Measurements from ENCODE around the gene MED10. TPM values are rescaled to one million over a fixed set of nuclear protein-coding genes. Genes with fewer than 3 reads are reported as not detected.
A peak's percentile ranks its signal among the peaks of the same experiment; 100 is the strongest.

Gene MED10
- total RNA-seq, 2 experiments from 2014 or later: 50.5 to 56.7 TPM

GRCh38 chr5:6344593-6344989 lies 33.8 kb downstream of the MED10 start:
- Mint-ChIP-seq H3K27ac (no peak overlapping the region), H3K4me1 (no peaks in the 10 kb centered on the region), H3K9me3 (no peaks in the 10 kb centered on the region), H3K4me3 (no peak overlapping the region), H3K27me3 (no peaks in the 10 kb centered on the region), H3K36me3 (no peaks in the 10 kb centered on the region)
- ATAC-seq (ENCODE audit: low read depth) (no peak), DNase-seq (no peak)
- POLR2A ChIA-PET: no interaction called here

GRCh38 chr5:6343951-6344592 lies 34.3 kb downstream of the MED10 start:
- Mint-ChIP-seq H3K27me3 (no peaks in the 10 kb centered on the region), H3K36me3 (no peaks in the 10 kb centered on the region), H3K4me1 (no peaks in the 10 kb centered on the region), H3K9me3 (no peaks in the 10 kb centered on the region), H3K4me3 (no peak overlapping the region), H3K27ac (no peak overlapping the region)
- ATAC-seq (ENCODE audit: low read depth) (no peak), DNase-seq (no peak)
- POLR2A ChIA-PET: no interaction called here

GRCh38 chr5:6342689-6343315 lies 35.5 kb downstream of the MED10 start:
- POLR2A ChIA-PET: no interaction called here
- H3K9me3 Mint-ChIP-seq: no peaks in the 10 kb centered on the region
- ATAC-seq (ENCODE audit: low read depth) (no peak), DNase-seq (no peak)
- H3K27ac Mint-ChIP-seq: no peak overlapping the region
- no peaks in the 10 kb centered on the region for H3K4me1 Mint-ChIP-seq
- H3K4me3 Mint-ChIP-seq: no peak overlapping the region
- no peaks in the 10 kb centered on the region for H3K27me3 Mint-ChIP-seq
- no peaks in the 10 kb centered on the region for H3K36me3 Mint-ChIP-seq

DNA sequence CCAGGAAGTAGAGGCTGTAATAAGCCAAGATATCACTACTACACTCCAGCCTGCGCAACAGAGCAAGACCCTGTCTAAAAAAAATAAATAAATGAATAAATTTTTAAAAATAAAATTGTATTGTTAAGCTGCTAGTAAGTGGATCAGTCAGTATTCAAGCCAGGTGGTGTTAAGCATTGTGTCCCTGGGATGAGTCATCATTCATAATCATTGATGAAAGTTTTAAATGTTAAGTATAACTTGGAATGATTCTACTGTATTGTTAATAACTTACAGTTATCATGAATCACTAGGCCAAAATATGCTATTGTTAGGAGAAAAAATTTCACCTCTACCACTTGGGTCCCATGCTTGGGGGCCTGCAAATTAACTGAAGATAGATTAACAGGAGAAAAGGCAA lies 38.2 kb downstream of the MED10 start:
- no peak overlapping the region for H3K4me3 Mint-ChIP-seq
- no peaks in the 10 kb centered on the region for H3K27me3 Mint-ChIP-seq
- no peaks in the 10 kb centered on the region for H3K36me3 Mint-ChIP-seq
- no peaks in the 10 kb centered on the region for H3K9me3 Mint-ChIP-seq
- no peak overlapping the region for H3K27ac Mint-ChIP-seq
- no peaks in the 10 kb centered on the region for H3K4me1 Mint-ChIP-seq
- ATAC-seq (ENCODE audit: low read depth): no peak
- DNase-seq: no peak
- POLR2A ChIA-PET: no interaction called here

DNA sequence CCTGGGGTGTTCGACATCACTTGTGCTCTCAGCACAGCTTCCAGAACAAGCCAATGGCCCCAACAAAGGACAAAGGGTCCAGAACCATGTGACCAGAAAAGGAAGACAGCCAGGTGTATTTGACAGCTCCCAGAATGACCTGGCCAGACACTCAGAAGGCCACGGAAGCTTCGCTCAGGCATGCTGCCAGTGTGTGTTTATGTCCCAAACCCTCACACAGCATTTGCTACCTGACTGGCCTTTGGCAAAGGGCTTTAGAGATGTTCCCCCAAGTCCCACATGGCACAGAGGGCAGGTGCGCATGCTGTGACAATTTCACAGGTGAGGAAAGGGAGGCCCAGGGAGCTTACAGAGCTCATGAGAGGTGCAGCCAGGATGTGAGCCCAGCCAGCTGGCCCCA lies 39.5 kb downstream of the MED10 start:
- Mint-ChIP-seq H3K36me3 (no peaks in the 10 kb centered on the region), H3K27ac (no peak overlapping the region), H3K4me1 (no peaks in the 10 kb centered on the region), H3K4me3 (no peak overlapping the region), H3K27me3 (no peaks in the 10 kb centered on the region), H3K9me3 (no peaks in the 10 kb centered on the region)
- POLR2A ChIA-PET: no interaction called here
- no peak for ATAC-seq (ENCODE audit: low read depth)
- no peak for DNase-seq

DNA sequence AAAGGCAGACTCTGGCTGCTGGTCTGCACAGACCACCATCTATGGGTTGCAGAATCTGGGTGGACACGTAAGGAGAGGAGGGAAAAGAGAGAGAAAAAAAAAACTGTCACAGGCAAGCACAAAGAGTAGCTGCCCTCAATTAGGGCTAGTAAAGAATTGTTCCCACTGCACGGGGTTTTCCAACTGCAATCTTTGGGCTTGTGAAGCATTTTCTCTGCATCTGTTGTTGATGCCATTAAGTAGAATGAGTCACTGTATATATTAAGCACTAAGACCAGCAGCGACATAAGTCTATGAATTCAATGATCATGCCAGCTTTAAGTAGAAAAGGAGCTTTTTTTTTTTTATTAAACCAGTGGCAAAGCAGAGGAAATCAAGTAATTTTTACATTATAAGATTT lies 40.2 kb downstream of the MED10 start:
- no peak for DNase-seq
- no peak overlapping the region for H3K27ac Mint-ChIP-seq
- H3K4me1 Mint-ChIP-seq: no peaks in the 10 kb centered on the region
- H3K27me3 Mint-ChIP-seq: no peaks in the 10 kb centered on the region
- no peaks in the 10 kb centered on the region for H3K9me3 Mint-ChIP-seq
- no peak overlapping the region for H3K4me3 Mint-ChIP-seq
- no peaks in the 10 kb centered on the region for H3K36me3 Mint-ChIP-seq
- POLR2A ChIA-PET: no interaction called here
- ATAC-seq (ENCODE audit: low read depth): no peak

GRCh38 chr5:6333182-6333905 lies 45.0 kb downstream of the MED10 start:
- POLR2A ChIA-PET: no interaction called here
- Mint-ChIP-seq H3K27ac (no peak overlapping the region), H3K4me3 (no peak overlapping the region), H3K9me3 (peaks cover 13% of the 10 kb centered on the region), H3K36me3 (no peaks in the 10 kb centered on the region), H3K4me1 (no peaks in the 10 kb centered on the region), H3K27me3 (no peaks in the 10 kb centered on the region)
- DNase-seq: no peak
- ATAC-seq (ENCODE audit: low read depth): no peak

GRCh38 chr5:6328173-6328572 lies 50.2 kb downstream of the MED10 start:
- H3K27me3 Mint-ChIP-seq: peaks cover 2% of the 10 kb centered on the region
- H3K27ac Mint-ChIP-seq: no peak overlapping the region
- no peak overlapping the region for H3K4me3 Mint-ChIP-seq
- H3K4me1 Mint-ChIP-seq: no peaks in the 10 kb centered on the region
- H3K9me3 Mint-ChIP-seq: peaks cover 13% of the 10 kb centered on the region
- ATAC-seq (ENCODE audit: low read depth) (no peak), DNase-seq (peak; percentile 44)
- POLR2A ChIA-PET: no interaction called here
- no peaks in the 10 kb centered on the region for H3K36me3 Mint-ChIP-seq

- ATAC-seq (ENCODE audit: low read depth) (no peak), DNase-seq (no peak)
- Mint-ChIP-seq H3K9me3 (peaks cover 16% of the 10 kb centered on the region), H3K36me3 (no peaks in the 10 kb centered on the region), H3K4me1 (no peaks in the 10 kb centered on the region), H3K4me3 (no peak overlapping the region), H3K27me3 (peaks cover 2% of the 10 kb centered on the region), H3K27ac (no peak overlapping the region)
- POLR2A ChIA-PET: no interaction called here
These were observed 51.6 kb downstream of the MED10 start for GRCh38 chr5:6326776-6327175.

DNA sequence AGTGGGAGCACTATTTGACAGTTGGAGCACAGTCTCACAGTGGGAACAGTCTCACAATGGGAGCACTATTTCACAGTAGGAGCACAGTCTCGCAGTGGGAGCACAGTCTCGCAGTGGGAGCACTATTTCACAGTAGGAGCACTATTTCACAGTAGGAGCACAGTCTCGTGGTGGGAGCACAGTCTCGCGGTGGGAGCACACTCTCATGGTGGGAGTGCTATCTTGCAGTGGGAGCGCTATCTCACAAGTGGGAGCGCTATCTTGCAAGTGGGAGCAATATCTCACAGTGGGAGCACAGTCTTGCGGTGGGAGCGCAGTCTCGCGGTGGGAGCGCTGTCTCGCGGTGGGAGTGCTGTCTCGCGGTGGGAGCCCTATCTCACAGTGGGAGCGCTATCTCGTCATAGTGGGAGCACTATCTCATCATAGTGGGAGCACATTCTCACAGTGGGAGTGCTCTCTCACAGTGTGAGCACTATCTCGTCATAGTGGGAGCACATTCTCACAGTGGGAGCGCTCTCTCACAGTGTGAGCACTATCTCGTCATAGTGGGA lies 56.1 kb downstream of the MED10 start:
- no peak overlapping the region for H3K27ac Mint-ChIP-seq
- DNase-seq: no peak
- H3K9me3 Mint-ChIP-seq: peaks cover 4% of the 10 kb centered on the region
- no peak overlapping the region for H3K4me3 Mint-ChIP-seq
- ATAC-seq (ENCODE audit: low read depth): no peak
- no peaks in the 10 kb centered on the region for H3K4me1 Mint-ChIP-seq
- POLR2A ChIA-PET: no interaction called here
- H3K36me3 Mint-ChIP-seq: no peaks in the 10 kb centered on the region
- peaks cover 2% of the 10 kb centered on the region for H3K27me3 Mint-ChIP-seq

Other genes starting within 250 kb of the MED10 start
- gene UBE2QL1, start 70.3 kb upstream of the MED10 start, total RNA-seq: not detected

Data from activated naive CD8-positive, alpha-beta T cell treated with anti-CD3 and anti-CD28 coated beads, Interleukin-2, amount 10 ng/mL, durations not matched to agents 7 days and 5 days (primary cell).